Cardiac fibroblast (primary cell): ENCODE results near the gene XRCC1.
A peak's percentile ranks its signal among the peaks of the same experiment; 100 is the strongest.

Experiments
- DNase-seq, 2 donors: peaks; one replicate each; pipeline versions ENCODE4 v3.0.0 to v3.0.0-alpha.2; 2010; ENCODE audit warnings: low read depth in 2 of 2
- H3K4me3 ChIP-seq, 2 donors: replicated peaks in 1 of 2; 1 replicate in 1 of 2; 2 replicates in 1 of 2; pipeline ENCODE4 v1.5.1; 2011; ENCODE audit warnings: low read depth in 2 of 2, low read length in 2 of 2, mild to moderate bottlenecking in 2 of 2, moderate library complexity in 1 of 2
- TF ChIP-seq, protein P1 (sequence below): IDR thresholded peaks from one replicate; pipeline ENCODE4 v1.5.1; 2011; ENCODE audit warnings: low read depth, mild to moderate bottlenecking, low read length, inconsistent platforms

XRCC1 gene

DNA sequence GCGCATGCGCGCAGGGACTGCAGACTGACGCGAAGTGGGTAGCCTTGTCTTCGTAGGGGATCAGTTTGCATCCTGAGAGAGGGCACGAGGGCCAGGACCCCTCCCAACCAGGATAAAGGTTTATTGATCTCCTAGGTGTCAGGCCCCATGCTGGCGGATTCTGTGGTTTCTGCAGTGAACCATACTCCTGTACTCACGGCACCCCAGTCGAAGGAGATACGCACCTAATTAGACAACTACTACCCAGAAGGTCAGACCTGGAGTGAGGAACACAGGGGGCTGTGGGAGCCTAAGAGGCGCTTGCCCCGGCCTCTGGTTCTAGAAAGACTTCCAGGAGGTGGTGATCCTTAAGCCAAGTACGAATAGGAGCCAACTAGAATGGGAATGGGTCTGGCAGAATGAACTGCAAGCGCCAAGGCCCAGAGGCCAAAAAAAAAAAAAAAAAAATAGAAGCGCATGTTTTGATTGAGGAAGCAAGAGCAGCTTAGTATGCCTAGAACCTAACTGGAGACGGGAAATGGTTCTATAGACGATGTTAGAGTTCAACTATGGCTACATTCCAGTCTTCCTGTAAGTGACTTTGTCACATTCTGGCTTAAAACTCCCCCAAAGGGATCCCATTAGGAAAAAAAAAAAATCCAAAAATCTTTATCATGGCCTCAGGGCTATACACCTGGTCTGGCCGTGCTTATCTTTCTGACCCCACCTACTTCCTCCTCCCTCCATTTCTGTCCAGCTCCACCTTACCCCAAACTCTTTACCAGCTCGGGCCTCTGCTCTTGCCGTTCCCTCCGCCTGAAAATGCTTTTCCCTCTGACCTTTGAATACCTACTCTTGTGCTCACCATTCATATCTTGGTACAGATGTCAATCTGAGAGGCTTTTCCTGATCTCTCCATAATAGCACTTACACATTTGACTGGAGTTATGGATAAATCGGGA lies 45.0 kb upstream of the XRCC1 start:
- peak overlapping the region; percentile 83 to 85 for H3K4me3 ChIP-seq
- DNase-seq, result no peak
- TF ChIP-seq, protein P1, sequence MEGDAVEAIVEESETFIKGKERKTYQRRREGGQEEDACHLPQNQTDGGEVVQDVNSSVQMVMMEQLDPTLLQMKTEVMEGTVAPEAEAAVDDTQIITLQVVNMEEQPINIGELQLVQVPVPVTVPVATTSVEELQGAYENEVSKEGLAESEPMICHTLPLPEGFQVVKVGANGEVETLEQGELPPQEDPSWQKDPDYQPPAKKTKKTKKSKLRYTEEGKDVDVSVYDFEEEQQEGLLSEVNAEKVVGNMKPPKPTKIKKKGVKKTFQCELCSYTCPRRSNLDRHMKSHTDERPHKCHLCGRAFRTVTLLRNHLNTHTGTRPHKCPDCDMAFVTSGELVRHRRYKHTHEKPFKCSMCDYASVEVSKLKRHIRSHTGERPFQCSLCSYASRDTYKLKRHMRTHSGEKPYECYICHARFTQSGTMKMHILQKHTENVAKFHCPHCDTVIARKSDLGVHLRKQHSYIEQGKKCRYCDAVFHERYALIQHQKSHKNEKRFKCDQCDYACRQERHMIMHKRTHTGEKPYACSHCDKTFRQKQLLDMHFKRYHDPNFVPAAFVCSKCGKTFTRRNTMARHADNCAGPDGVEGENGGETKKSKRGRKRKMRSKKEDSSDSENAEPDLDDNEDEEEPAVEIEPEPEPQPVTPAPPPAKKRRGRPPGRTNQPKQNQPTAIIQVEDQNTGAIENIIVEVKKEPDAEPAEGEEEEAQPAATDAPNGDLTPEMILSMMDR, result no peak

DNA sequence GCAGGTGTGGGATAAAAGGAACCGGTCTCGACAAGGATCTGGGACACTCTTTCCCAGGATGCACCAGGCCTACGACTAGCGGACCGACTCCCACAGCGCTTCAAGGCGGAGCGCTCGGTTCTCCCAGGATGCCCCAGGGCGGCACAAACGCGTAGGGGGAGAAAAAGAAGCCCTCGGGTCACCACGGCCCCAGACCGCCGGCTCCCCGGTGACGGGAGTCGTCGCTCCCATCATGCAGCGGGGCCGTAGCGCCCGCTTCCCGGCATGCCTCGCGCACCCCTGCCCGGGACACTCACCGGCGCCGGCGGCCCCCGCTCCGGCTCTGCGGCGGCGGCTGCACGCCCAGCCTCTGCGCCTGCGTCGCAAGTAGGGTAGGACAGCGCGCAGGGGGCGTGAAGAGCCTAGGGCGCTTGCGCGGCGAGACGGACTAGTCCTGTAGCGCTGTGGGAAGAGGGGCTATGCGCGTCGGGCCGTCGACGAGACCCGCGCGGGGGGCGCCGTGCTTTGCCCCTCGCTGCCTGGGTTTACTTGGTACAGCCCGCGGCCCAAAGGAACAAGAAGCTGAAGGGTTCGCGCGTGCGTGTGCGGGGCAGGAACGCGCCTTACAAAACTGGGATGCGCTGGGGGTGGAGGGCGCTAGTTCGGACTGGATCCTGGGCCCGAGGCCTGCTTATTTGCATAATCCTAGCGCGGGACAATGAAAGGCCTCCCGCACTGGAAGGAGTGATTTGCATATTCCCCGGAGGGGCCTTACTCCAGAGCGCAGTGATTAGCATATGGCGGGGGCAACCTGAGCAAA lies 44.1 kb upstream of the XRCC1 start, which contains the start of gene ZNF428:
Gene ZNF428, minus strand, starts transcription at position 368 of the 799 bp plus-strand sequence. CDS start 5,325 bp downstream, outside the sequence.
- peak within 1 kb of the TSS; percentile 83 to 85 for H3K4me3 ChIP-seq
- TF ChIP-seq, protein P1, result no peak
- peak; percentile 89 to 93 for DNase-seq

DNA sequence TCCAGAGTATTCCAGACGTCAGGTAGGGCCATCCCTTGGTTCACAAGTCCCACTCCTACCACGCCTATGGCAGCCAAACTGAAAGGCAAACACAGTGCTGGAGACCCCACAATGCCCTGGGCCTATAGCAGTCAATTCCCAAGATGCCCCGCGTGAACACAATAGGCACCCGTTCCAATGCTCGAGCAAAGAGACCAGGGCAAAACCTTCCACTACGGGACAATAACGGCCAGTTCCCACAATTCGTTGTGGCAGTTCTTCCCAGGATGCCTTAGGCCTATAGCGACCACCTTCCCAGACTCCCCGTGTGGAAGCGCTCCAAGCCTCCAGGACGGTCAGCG lies 43.6 kb upstream of the XRCC1 start:
- TF ChIP-seq, protein P1, result no peak

DNA sequence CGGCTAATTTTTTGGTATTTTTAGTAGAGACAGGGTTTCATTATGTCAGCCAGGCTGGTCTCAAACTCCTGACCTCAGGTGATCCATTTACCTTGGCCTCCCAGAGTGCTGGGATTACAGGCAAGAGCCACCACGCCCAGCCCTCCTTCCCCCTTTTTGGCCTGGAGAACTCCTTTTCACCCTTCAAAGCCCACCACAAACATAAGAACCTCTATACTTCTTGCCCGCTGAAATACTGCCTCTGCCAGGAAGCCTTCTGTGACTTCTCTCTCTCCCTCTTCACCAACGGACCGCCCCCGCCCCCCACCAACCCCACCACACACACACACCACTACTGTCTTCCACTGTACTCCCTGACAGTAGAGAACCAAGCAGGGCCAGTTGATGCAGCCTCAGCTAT lies 41.6 kb upstream of the XRCC1 start:
- no peak overlapping the region for H3K4me3 ChIP-seq
- no peak for DNase-seq
- TF ChIP-seq, protein P1, result no peak

More for the DNA sequence above, 43.6 kb upstream of the XRCC1 start:
- H3K4me3 ChIP-seq, result peak overlapping the region; percentile 83 to 85
- no peak for DNase-seq

DNA sequence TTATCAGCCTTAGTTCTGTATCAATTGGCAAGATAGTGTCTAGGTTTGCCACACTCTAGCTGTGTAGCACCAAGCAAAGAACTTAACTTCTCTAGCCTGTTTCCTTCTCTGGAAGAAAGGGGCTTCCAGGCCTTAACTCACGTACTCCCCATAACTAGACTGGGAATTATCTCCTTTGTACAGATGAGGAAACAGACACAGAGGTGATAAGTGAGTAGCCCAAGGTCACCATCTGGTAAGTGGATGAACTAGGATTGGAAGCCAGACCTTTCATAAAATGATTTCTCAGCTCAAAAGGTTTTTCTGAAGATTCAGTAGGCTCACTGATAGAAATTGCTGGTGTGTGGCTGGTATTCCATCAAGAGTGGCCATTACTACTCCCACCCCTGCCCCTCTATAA lies 41.0 kb upstream of the XRCC1 start:
- DNase-seq, result no peak
- TF ChIP-seq, protein P1, result no peak
- no peak overlapping the region for H3K4me3 ChIP-seq

DNA sequence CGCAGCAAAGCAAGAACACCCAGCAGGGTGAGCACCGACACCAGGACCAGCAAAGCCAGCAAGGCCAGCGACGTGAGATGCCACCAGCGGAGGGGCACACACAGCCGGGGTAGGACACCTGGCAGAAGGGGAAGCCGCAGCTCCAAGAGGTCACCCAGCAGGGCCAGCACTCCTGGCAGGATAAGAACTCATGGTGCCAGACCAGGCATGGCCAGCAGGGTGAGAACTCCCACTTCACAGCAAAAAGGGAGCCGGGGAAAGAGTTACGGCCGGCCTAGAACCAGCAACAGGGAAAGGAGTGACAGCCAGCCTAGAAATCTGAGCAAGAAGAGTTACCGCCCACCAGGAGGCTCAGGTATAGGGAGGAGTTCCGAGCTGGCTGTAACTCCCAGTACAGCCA lies 37.0 kb upstream of the XRCC1 start:
- TF ChIP-seq, protein P1, result no peak
- no peak overlapping the region for H3K4me3 ChIP-seq
- DNase-seq, result no peak
